IMR-90 (cell line): ENCODE measurements around the gene DHX40.

ENCODE experiments used
- BHLHE40 ChIP-seq: fragments of 150-350 bp; IDR thresholded peaks from 2 replicates; pipeline ENCODE4 v1.6.1; 2016; ENCODE audit warnings: mild to moderate bottlenecking, low read depth, low read length
- CTCF ChIP-seq: conservative IDR thresholded peaks from 2 replicates; pipeline ENCODE4 v1.5.1; 2012; ENCODE audit warnings: mild to moderate bottlenecking, low read depth, low read length, improper control_type of control experiment
- RAD21 ChIP-seq: IDR thresholded peaks from 2 replicates; pipeline ENCODE4 v1.6.1; 2012; ENCODE audit warnings: low read length, improper control_type of control experiment
- RCOR1 ChIP-seq: IDR thresholded peaks from 2 replicates; pipeline ENCODE4 v1.6.1; 2012; ENCODE audit warnings: mild to moderate bottlenecking, low read length, improper control_type of control experiment; ENCODE audit not compliant: insufficient replicate concordance

GRCh38 chr17:59652119-59652518, 86.7 kb downstream of the DHX40 start:
- TF ChIP-seq CTCF (no peak), RCOR1 (no peak), BHLHE40 (no peak), RAD21 (no peak)
